Esophagus squamous epithelium (tissue), 5 donors: ENCODE results near the gene CAMTA1. TPM values are rescaled to one million over a fixed set of nuclear protein-coding genes. Genes with fewer than 3 reads are reported as not detected.
"Not testable (repeated sequence)": the region's sequence is repeated elsewhere in the genome, so short reads cannot be mapped to it uniquely, and the experiment has no call there.

Experiments
- DNase-seq: peaks from one replicate; lab custom pipeline; 2025; lab: John Stamatoyannopoulos, UW
- H3K27ac ChIP-seq, 4 donors: fragments of 200-600 bp; sonication (generic); one replicate each; pipeline ENCODE4 v1.5.1; 2016 to 2019; ENCODE audit warnings: mild to moderate bottlenecking in 1 of 4
- H3K27me3 ChIP-seq, 4 donors: fragments of 200-600 bp; sonication (generic); 1 replicate in 3 of 4; 2 replicates in 1 of 4; pipeline versions ENCODE4 v1.5.1 to v1.6.0; 2017 to 2021; ENCODE audit warnings: antibody characterized with exemption in 1 of 4
- H3K36me3 ChIP-seq, 3 donors: fragments of 200-600 bp; sonication (generic); one replicate each; pipeline ENCODE4 v1.5.1; 2016 to 2019
- H3K4me1 ChIP-seq, 3 donors: fragments of 200-600 bp; sonication (generic); one replicate each; pipeline ENCODE4 v1.5.1; 2017 to 2019
- H3K4me3 ChIP-seq, 4 donors: fragments of 200-600 bp; sonication (generic); 1 replicate in 3 of 4; 2 replicates in 1 of 4; pipeline ENCODE4 v1.5.1; 2016 to 2019; ENCODE audit warnings: mild to moderate bottlenecking in 2 of 4, moderate library complexity in 1 of 4
- H3K9me3 ChIP-seq, 3 donors: fragments of 200-600 bp; sonication (generic); one replicate each; pipeline ENCODE4 v1.5.1; 2016 to 2019
- CTCF ChIP-seq, 6 experiments: fragments of 450-650 bp in 4 of 6; fragments of 200-600 bp in 2 of 6; sonication (generic) in 2 of 6; IDR thresholded peaks; one replicate each; pipeline ENCODE4 v1.5.1; 2016 to 2019; ENCODE audit warnings: antibody characterized with exemption in 6 of 6, mild to moderate bottlenecking in 4 of 6, moderate library complexity in 4 of 6
- POLR2A ChIP-seq, 4 donors: fragments of 450-650 bp; IDR thresholded peaks; one replicate each; pipeline ENCODE4 v1.6.1; 2017; ENCODE audit warnings: antibody characterized with exemption in 4 of 4, mild to moderate bottlenecking in 4 of 4, moderate library complexity in 3 of 4
- WGBS, 2 donors: methylation state at CpG; one replicate each; pipeline ENCODE4 v1.1.5; 2018; 5-methylcytosine and 5-hydroxymethylcytosine counted together
- intact Hi-C: fragments of 100-400 bp; cut with DNase I; formaldehyde crosslinking; loops from one replicate; pipeline ENCODE4 v1.15.0; 2022
- total RNA-seq, 4 donors: library from RNA; depleted of rRNA; stranded (reverse); fragments of >200 nt; gene quantifications; one replicate each; pipeline ENCODE4 v1.1.0, GENCODE V29; 2016
- donor health status: DM: yes; HTN: yes; CAD: no.

CAMTA1 gene
- total RNA-seq, 4 donors from 2014 or later, result 31.3 to 77.4 (median 45.9) TPM

GRCh38 chr1:7707527-7707926 lies 922.3 kb downstream of the CAMTA1 start:
- H3K4me1 ChIP-seq, result peaks cover 0 to 23% (median 8%) of the 10 kb centered on the region in 3 donors
- 85 to 100% methylated on average over 4 of the region's 4 CpGs for WGBS, 2 donors
- H3K4me3 ChIP-seq, result no peak overlapping the region
- H3K9me3 ChIP-seq, result no peaks in the 10 kb centered on the region
- H3K27me3 ChIP-seq, result peaks cover 0 to 46% (median 0%) of the 10 kb centered on the region in 4 donors
- H3K36me3 ChIP-seq, result no peaks in the 10 kb centered on the region
- DNase-seq, result no peak
- intact Hi-C loops, result no loop called here
- no peak for TF ChIP-seq CTCF (IDR thresholded peaks at IDR 0.05)
- no peak for TF ChIP-seq POLR2A (IDR thresholded peaks at IDR 0.05)
- H3K27ac ChIP-seq, result no peak overlapping the region

DNA sequence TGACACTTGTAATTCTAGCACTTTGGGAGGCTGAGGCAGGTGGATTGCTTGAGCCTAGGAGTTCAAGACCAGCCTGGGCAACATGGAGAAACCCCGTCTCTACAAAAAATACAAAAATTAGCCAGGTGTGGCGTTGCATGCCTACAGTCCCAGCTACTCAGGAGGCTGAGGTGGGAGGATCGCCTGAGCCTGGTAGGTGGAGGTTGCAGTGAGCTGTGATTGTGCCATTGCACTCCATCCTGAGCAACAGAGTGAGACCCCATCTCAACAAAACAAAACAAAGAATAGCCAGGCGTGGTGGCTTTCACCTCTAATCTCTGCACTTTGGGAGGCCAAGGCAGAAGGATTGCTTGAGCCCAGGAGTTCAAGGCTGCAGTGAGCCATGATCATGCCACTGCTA lies 922.8 kb downstream of the CAMTA1 start:
- H3K27me3 ChIP-seq, result peaks cover 0 to 40% (median 0%) of the 10 kb centered on the region in 4 donors
- H3K36me3 ChIP-seq, intact Hi-C loops, H3K9me3 ChIP-seq, DNase-seq, H3K4me3 ChIP-seq, H3K27ac ChIP-seq: not testable (repeated sequence)
- H3K4me1 ChIP-seq, result peaks cover 0 to 23% (median 8%) of the 10 kb centered on the region in 3 donors
- WGBS, 2 donors, result 84 to 92% methylated on average over 4 of the region's 4 CpGs

- intact Hi-C loops, result no loop called here
- peaks cover 0 to 21% (median 0%) of the 10 kb centered on the region in 4 donors for H3K27me3 ChIP-seq
Measured at GRCh38 chr1:7710859-7711258, 925.6 kb downstream of the CAMTA1 start.

GRCh38 chr1:7712731-7713323 lies 927.6 kb downstream of the CAMTA1 start:
- H3K4me1 ChIP-seq, result no peaks in the 10 kb centered on the region
- no peaks in the 10 kb centered on the region for H3K9me3 ChIP-seq
- no peaks in the 10 kb centered on the region for H3K36me3 ChIP-seq
- DNase-seq, result no peak
- peaks cover 0 to 6% (median 0%) of the 10 kb centered on the region in 4 donors for H3K27me3 ChIP-seq
- WGBS, 2 donors, result 84 to 87% methylated on average over 8 of the region's 8 CpGs
- H3K27ac ChIP-seq, result no peak overlapping the region
- no peak for TF ChIP-seq CTCF (IDR thresholded peaks at IDR 0.05)
- TF ChIP-seq POLR2A (IDR thresholded peaks at IDR 0.05), result no peak
- intact Hi-C loops, result no loop called here
- no peak overlapping the region for H3K4me3 ChIP-seq

More at GRCh38 chr1:7710859-7711258, 925.6 kb downstream of the CAMTA1 start:
- DNase-seq, result no peak
- Histone ChIP-seq H3K9me3 (no peaks in the 10 kb centered on the region), H3K27ac (no peak overlapping the region), H3K4me3 (no peak overlapping the region), H3K4me1 (peaks cover 0 to 5% (median 0%) of the 10 kb centered on the region in 3 donors), H3K36me3 (no peaks in the 10 kb centered on the region)
- 73 to 83% methylated on average over 3 of the region's 3 CpGs for WGBS, 2 donors
- TF ChIP-seq POLR2A (IDR thresholded peaks at IDR 0.05) (no peak), CTCF (IDR thresholded peaks at IDR 0.05) (no peak)

- Histone ChIP-seq H3K27me3 (peaks cover 0 to 7% (median 0%) of the 10 kb centered on the region in 4 donors), H3K4me3 (no peak overlapping the region), H3K27ac (no peak overlapping the region), H3K4me1 (no peaks in the 10 kb centered on the region), H3K9me3 (no peaks in the 10 kb centered on the region), H3K36me3 (no peaks in the 10 kb centered on the region)
- intact Hi-C loops, result no loop called here
- no peak for DNase-seq
- TF ChIP-seq CTCF (IDR thresholded peaks at IDR 0.05) (no peak), POLR2A (IDR thresholded peaks at IDR 0.05) (no peak)
- 68 to 74% methylated on average over 4 of the region's 4 CpGs for WGBS, 2 donors
Measured at GRCh38 chr1:7716506-7716905, 931.3 kb downstream of the CAMTA1 start.
